GM23248 (cell line): Measurements from ENCODE around the gene ZNF695.

Experiments used
- EZH2 ChIP-seq: fragments of 200-600 bp; sonication (generic); IDR thresholded peaks from 2 replicates; pipeline ENCODE4 v1.6.1; 2018; ENCODE audit warnings: antibody characterized with exemption, mild to moderate bottlenecking; ENCODE audit not compliant: insufficient read depth, poor library complexity, severe bottlenecking
- EZH2phosphoT487 ChIP-seq: fragments of 200-600 bp; sonication (generic); IDR thresholded peaks from 2 replicates; pipeline ENCODE4 v1.6.1; 2018; ENCODE audit warnings: antibody characterized with exemption, moderate library complexity, mild to moderate bottlenecking, low read depth; ENCODE audit not compliant: insufficient read depth

DNA sequence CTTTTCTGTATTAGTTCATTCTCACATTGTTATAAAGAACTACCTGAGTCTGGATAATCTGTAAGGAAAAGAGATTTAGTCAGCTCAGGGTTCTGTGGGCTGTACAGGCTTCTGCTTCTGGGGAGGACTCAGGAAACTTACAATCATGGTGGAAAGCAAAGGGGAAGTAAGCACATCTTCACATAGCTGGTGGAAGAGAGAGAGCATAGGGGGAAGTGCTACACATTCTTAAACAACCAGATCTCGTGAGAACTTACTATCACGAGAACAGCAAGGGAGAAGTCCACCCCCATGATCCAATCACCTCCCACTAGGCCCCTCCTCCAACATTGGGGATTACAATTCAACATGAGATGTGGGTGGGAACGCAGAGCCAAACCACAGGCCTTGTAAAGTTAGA is 38.2 kb downstream of the ZNF695 start:
- no peak for TF ChIP-seq EZH2
- TF ChIP-seq EZH2phosphoT487 = no peak
